Upper lobe of left lung (tissue), 6 donors: Measurements from ENCODE around the gene CLEC18A. TPM values are rescaled to one million over a fixed set of nuclear protein-coding genes. Genes with fewer than 3 reads are reported as not detected.
"Not testable (repeated sequence)": the region's sequence is repeated elsewhere in the genome, so short reads cannot be mapped to it uniquely, and the experiment has no call there.

Experiments
- ATAC-seq, 2 donors: fragments of 200-7000 bp; cut with Tn5 transposase; one replicate each; pipeline ENCODE4 v1.9.1; 2022; ENCODE audit warnings: mild to moderate bottlenecking in 2 of 2, moderate library complexity in 2 of 2; ENCODE audit not compliant: low FRiP score in 2 of 2
- DNase-seq, 2 donors: peaks; one replicate each; pipeline ENCODE4 v3.0.0-alpha.2; 2019 to 2020
- H3K27ac ChIP-seq, 4 donors: fragments of 200-600 bp; sonication (generic); one replicate each; pipeline ENCODE4 v1.5.1; 2016 to 2019
- H3K27me3 ChIP-seq, 4 donors: fragments of 200-600 bp; sonication (generic); one replicate each; pipeline ENCODE4 v1.5.1; 2017 to 2019
- H3K36me3 ChIP-seq, 4 donors: fragments of 200-600 bp; sonication (generic); one replicate each; pipeline ENCODE4 v1.5.1; 2016 to 2019
- H3K4me1 ChIP-seq, 4 donors: fragments of 200-600 bp; sonication (generic); one replicate each; pipeline ENCODE4 v1.5.1; 2018 to 2019
- H3K4me3 ChIP-seq, 4 donors: fragments of 200-600 bp; sonication (generic); one replicate each; pipeline ENCODE4 v1.5.1; 2017 to 2019; ENCODE audit warnings: mild to moderate bottlenecking in 2 of 4, moderate library complexity in 1 of 4
- H3K9me3 ChIP-seq, 4 donors: fragments of 200-600 bp; sonication (generic); one replicate each; pipeline ENCODE4 v1.5.1; 2018 to 2019
- POLR2A ChIP-seq, 4 donors: fragments of 450-650 bp; IDR thresholded peaks; one replicate each; pipeline ENCODE4 v1.5.1; 2016 to 2017; ENCODE audit warnings: antibody characterized with exemption in 4 of 4, mild to moderate bottlenecking in 2 of 4
- WGBS, 2 donors: methylation state at CpG; one replicate each; pipeline ENCODE4 v1.1.5; 2017 to 2018; 5-methylcytosine and 5-hydroxymethylcytosine counted together
- total RNA-seq, 6 donors: library from RNA; depleted of rRNA in 4 of 6; stranded (reverse); fragments of >200 nt in 4 of 6; gene quantifications; one replicate each; pipeline versions ENCODE4 v1.1.0 to v1.2.1, GENCODE V29; 2016 to 2021
- donor health status: DM: no; HTN: no; CAD: no; lungs with moderate emphysema.
- donor health status: DM: no; HTN: yes; CAD: no; lungs with severe emphysema.

CLEC18A gene
- total RNA-seq, 6 donors from 2014 or later: 0.54 to 5.2 (median 2.8) TPM

DNA sequence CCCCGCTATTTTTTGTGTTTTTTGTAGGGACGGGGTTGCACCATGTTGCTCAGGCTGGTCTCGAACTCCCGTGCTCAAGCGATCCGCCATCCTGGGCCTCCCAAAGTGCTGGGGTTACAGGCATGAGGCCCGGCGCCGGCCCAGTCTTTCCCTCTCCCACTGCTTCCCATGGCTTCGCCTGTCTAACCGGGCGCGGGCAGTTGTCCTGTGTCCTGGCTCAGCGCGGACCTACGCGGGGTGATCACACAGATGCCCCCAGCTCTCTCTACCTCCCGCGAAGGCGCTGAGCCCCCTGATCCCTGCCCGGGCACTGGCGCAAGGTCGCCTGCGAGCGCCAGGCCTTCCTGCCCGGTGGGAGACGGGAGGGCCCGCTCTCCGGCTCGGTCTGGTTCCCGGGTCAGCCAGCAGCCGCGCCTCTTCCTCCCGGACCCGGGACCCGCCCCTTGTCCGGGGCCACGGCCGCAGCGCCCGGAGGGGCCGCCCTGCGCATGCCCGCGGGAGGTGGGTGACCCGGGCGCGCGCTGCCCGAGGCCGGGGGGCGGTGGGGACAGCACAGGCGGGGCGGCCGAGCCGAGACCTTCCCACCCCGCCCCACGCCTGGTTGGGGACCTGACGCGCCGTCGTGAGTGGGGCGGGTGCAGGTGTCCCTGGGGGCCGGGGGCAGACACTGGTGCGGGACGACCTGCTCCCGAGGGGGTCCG is 14.0 kb downstream of the CLEC18A start:
- peak; percentile 54 to 93 for DNase-seq
- peak in 1 of 4 donors; percentile 57 for TF ChIP-seq POLR2A (IDR thresholded peaks at IDR 0.05)

DNA sequence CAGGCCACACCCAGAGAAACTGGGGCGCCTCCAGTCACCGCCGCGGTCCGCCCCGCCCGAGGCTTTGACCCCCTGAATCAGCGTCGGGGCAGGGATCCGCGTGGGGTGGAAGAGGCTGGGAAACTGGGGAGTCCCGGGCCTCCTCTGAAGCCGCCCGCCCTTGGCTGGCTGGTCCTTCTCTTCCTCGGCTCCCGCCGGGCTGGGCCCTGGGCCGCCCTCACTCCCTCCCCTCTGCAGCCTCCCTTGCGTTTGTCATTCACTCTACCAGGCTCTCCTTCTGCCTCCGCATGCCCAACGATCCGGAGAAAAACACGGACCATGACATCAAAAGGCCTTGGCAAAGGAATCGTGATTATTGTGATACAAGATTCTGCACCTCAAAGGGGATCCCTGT is 14.5 kb downstream of the CLEC18A start:
- peak in 1 of 2 donors; percentile 23 for DNase-seq
- no CpG with 5 or more reads among the region's 24 CpGs for WGBS, 2 donors
- not testable (repeated sequence) for H3K27me3 ChIP-seq, H3K36me3 ChIP-seq, H3K4me1 ChIP-seq, H3K9me3 ChIP-seq
- ATAC-seq: peak in 1 of 2 donors; percentile 77
- peak overlapping the region in 2 of 4 donors; percentile 68 to 84 for H3K27ac ChIP-seq
- peak overlapping the region in 3 of 4 donors; percentile 51 to 59 (median 51) for H3K4me3 ChIP-seq

More for the DNA sequence above, 14.0 kb downstream of the CLEC18A start:
- not testable (repeated sequence) for H3K27me3 ChIP-seq, H3K9me3 ChIP-seq, H3K4me1 ChIP-seq, H3K36me3 ChIP-seq
- 70 to 75% methylated on average over 6 to 9 of the region's 68 CpGs for WGBS, 2 donors
- Histone ChIP-seq H3K4me3 (peak overlapping the region in 3 of 4 donors; percentile 51 to 59 (median 51)), H3K27ac (peak overlapping the region in 3 of 4 donors; percentile 68 to 84 (median 79))
- peak; percentile 86 to 97 for ATAC-seq

DNA sequence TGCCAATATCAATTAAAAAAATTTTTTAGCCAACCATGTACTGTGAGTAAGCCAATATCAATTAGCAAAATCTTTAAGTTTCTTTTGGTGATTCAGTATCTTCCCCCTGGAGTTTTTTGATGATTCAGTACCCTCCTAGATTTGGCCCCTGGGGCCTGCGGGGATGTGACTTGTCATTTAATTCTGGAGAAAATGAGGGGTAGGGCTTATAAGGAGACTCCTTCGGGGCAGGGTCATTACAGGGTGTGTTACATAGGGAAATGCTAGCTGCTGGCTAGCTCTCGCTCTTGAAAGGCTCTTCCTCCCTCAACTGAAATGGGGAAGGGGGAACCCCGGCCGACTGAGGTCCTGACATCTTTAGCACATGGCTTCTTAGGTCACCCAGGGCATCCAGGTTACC is 16.6 kb downstream of the CLEC18A start:
- not testable (repeated sequence) for H3K27me3 ChIP-seq, H3K4me1 ChIP-seq, ATAC-seq, H3K27ac ChIP-seq, H3K36me3 ChIP-seq, H3K9me3 ChIP-seq, DNase-seq, H3K4me3 ChIP-seq
- no CpG with 5 or more reads among the region's 5 CpGs for WGBS, 2 donors

DNA sequence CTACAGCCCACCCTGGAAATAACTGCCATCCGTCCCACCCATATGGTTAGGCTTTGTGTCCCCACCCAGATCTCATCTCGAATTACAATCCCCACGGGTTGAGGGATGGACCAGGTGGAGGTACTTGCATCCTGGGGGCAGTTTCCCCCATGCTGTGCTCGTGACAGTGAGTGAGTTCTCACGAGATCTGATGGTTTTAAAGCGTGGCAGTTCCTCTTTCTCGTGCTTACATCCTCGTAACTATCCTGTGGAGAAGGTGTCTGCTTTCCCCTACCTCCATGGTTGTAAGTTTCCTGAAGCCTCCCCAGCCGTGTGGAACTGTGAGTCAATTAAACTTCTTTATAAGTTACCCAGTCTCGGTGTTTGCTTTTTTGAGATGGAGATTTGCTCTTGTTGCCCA is 17.0 kb downstream of the CLEC18A start:
- not testable (repeated sequence) for H3K36me3 ChIP-seq, DNase-seq, H3K9me3 ChIP-seq, H3K4me1 ChIP-seq, H3K4me3 ChIP-seq, H3K27ac ChIP-seq, ATAC-seq, H3K27me3 ChIP-seq
- WGBS, 2 donors: no CpG with 5 or more reads among the region's 10 CpGs

DNA sequence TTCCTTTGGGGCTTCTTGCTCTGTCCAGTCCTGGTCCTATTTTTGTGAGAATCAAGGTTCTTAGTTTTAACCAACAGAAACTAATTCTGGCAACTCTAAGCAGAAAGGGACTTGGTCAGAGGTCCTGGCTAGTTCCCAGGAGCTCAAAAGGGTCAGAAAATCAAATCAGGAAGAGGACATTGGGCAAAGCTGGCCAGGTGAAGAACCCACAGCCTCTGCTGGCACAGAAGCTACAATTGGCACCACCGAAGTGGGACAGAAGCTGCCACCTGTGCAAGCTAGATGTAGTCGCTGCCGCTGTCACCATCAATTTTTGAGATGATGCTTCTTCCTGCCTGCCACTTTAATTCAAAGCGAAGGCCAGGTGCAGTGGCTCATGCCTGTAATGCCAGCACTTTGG is 18.5 kb downstream of the CLEC18A start:
- not testable (repeated sequence) for H3K9me3 ChIP-seq, H3K4me1 ChIP-seq, H3K36me3 ChIP-seq, H3K27ac ChIP-seq, H3K27me3 ChIP-seq, ATAC-seq, H3K4me3 ChIP-seq, DNase-seq
- 92 to 93% methylated on average over 3 of the region's 4 CpGs for WGBS, 2 donors

DNA sequence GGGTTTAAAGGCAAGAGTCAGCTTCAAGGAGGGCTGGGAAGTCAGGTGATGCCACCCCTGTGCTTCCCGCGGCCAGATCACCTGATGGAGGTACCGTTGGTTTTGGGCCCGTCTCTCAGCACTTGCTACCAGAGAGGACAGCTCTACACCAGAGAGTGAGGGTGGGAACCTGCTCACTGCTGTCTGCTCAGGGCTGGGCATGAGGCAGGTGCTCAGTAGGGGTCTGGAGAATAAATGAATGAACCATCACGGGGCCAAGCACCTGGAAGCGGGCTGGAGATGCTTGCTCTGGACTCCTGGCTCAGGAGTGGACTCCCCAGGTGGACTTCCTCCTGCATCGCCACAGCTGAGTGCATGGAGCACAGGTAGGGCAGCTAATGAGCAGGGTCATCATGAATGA is 21.0 kb downstream of the CLEC18A start:
- not testable (repeated sequence) for H3K9me3 ChIP-seq, H3K36me3 ChIP-seq, DNase-seq, H3K4me1 ChIP-seq, H3K27ac ChIP-seq, H3K4me3 ChIP-seq, ATAC-seq, H3K27me3 ChIP-seq
- 78% methylated on average over 4 of the region's 7 CpGs; no CpG with 5 or more reads in 1 of the 2 donors for WGBS, 2 donors

DNA sequence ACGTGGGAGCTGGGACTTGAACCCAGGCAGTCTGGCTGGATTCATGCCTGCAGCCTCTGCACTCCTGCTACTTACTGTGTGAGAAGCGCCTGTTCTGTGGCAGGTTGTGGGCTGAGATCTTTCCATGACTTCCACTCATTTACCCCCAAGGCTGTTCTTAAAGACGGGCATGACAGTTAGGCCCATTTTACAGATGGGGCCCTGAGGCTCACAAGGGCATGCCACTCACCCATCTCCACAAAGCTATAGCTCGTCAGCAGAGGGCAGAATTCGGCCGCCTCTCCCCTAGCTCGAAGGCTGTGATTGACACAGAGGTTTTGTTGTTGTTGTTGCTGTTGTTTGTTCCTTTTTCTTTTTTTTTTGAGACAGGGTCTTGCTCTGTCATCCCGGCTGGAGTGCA is 21.8 kb downstream of the CLEC18A start:
- 73 to 86% methylated on average over 2 to 7 of the region's 8 CpGs for WGBS, 2 donors
- not testable (repeated sequence) for H3K27ac ChIP-seq, ATAC-seq, H3K9me3 ChIP-seq, H3K4me3 ChIP-seq, H3K4me1 ChIP-seq, H3K27me3 ChIP-seq, DNase-seq, H3K36me3 ChIP-seq

DNA sequence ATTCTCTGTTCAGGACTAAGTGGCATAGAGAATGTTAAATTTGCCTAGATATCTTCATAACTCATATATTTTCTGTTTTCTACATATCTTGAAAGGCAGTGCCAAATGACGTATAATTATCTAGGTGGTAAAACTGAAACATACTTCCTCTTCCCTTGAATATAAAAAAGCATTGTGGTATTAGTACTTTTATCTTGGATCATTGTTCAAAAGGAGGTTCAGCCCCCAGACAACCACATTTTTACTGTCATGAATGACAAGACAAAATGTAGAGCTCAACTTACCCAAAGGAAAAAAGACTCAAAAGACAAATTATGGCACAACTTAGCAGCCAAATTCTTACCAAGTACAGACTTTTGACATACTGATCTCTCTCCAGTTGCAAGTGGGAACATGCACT is 34.1 kb downstream of the CLEC18A start:
- 79 to 93% methylated on average over 1 of the region's 1 CpG for WGBS, 2 donors
- ATAC-seq, H3K9me3 ChIP-seq, H3K27me3 ChIP-seq, H3K4me3 ChIP-seq, H3K27ac ChIP-seq, DNase-seq, H3K4me1 ChIP-seq: not testable (repeated sequence)
- H3K36me3 ChIP-seq: peaks cover 0 to 12% (median 0%) of the 10 kb centered on the region in 4 donors

DNA sequence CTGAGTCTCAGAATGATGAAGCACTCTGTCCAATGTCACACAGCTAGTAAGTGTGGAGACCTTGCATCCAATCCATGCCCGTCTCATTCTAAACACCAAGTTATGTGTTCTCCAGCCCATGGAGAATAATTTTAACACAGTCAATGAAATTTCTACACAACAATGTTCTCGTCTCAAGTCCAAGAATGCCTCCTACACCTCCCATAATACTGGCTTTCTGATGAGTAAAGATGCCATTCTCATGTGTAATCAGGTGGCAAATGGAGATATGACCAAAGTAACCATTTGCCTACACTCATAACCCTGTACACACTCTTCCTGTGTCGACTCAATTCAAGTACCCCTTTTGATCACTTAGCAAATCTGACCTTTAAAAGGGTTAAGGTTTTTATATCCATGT is 46.8 kb downstream of the CLEC18A start:
- H3K4me1 ChIP-seq, H3K4me3 ChIP-seq, DNase-seq, H3K9me3 ChIP-seq, H3K27ac ChIP-seq, ATAC-seq, H3K27me3 ChIP-seq: not testable (repeated sequence)
- 67 to 91% methylated on average over 3 of the region's 3 CpGs for WGBS, 2 donors
- H3K36me3 ChIP-seq: peaks cover 0 to 24% (median 15%) of the 10 kb centered on the region in 4 donors

DNA sequence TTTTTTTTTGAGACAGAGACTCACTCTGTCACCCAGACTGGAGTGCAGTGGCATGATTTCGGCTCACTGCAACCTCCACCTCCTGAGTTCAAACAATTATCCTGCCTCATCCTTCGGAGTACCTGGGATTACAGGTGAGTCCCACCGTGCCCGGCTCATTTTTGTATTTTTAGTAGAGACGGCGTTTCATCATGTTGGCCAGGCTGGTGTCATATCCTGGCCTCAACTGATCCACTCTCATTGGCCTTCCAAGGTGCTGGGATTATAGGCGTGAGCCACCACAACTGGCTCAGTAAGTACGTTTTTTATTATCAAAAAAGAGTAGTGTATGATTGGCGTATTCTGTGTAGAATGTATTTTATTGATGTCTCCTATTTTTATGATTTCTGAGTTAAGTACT is 48.7 kb downstream of the CLEC18A start:
- 85 to 88% methylated on average over 9 of the region's 9 CpGs for WGBS, 2 donors
- not testable (repeated sequence) for ATAC-seq, H3K27ac ChIP-seq, H3K4me3 ChIP-seq, H3K27me3 ChIP-seq, H3K4me1 ChIP-seq, DNase-seq, H3K9me3 ChIP-seq
- H3K36me3 ChIP-seq: peaks cover 0 to 16% (median 6%) of the 10 kb centered on the region in 4 donors

DNA sequence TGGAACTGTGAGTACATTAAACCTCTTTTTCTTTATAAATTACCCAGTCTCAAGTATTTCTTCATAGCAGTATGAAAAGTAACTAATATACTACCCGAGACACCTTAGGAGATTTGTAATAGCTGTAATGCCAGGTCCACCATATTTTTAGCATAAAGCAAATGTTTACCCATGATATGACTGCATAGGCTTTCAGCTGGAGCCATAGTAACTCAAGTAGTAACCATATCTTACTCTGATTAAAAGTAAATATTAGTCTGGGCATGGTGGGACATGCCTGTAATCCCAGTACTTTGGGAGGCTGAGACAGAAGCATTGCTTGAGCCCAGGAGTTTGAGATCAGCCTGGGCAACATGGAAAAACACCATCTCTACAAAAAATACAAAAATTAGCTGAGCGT is 52.4 kb downstream of the CLEC18A start:
- not testable (repeated sequence) for H3K27ac ChIP-seq, H3K4me1 ChIP-seq, ATAC-seq, H3K9me3 ChIP-seq, DNase-seq, H3K4me3 ChIP-seq, H3K27me3 ChIP-seq
- WGBS, 2 donors: 83 to 88% methylated on average over 2 of the region's 2 CpGs
- H3K36me3 ChIP-seq: peaks cover 0 to 14% (median under 1%) of the 10 kb centered on the region in 4 donors

DNA sequence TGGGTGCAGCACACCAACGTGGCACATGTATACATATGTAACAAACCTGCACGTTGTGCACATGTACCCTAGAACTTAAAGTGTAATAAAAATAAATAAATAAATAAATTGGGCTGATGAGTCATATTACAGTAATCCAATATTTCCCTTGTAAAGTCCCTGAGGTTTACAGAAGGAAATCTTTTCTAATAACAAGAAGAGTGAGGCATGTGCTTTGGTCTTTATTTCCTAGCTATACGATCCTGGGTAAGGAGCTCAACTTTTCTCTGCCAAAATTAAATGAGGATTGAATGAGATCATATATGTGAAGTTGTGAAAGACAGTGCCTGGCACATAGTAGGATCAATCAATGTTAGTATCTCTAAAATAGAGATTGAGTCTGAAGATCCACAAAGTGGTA is 57.5 kb downstream of the CLEC18A start:
- ATAC-seq, H3K4me3 ChIP-seq, H3K9me3 ChIP-seq, H3K4me1 ChIP-seq, H3K27me3 ChIP-seq, H3K27ac ChIP-seq, DNase-seq: not testable (repeated sequence)
- H3K36me3 ChIP-seq: peaks cover 0 to 40% (median 18%) of the 10 kb centered on the region in 4 donors
- 93% methylated on average over 3 of the region's 3 CpGs for WGBS, 2 donors

DNA sequence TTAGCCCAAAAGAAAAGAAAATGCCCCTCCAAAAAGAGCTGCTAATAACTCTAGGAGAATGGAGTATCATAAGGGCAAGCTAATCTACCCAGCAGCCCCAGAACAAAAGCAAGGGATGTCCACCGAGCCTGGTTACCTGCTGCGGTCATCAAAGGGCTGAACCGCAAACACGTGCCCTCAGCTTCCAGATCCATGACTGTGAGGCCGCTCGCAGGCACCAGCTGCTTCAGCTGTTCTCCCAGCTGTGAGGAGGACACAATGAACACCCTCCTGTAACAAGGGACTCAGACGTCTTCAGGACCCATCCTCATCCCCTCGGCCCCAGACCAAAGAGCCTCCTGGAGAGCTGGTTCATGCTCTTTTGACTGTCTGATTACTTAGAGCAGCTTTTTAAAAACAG is 59.5 kb downstream of the CLEC18A start:
- peaks cover 0 to 54% (median 24%) of the 10 kb centered on the region in 4 donors for H3K36me3 ChIP-seq
- not testable (repeated sequence) for H3K27me3 ChIP-seq, H3K4me3 ChIP-seq, ATAC-seq, DNase-seq, H3K27ac ChIP-seq, H3K4me1 ChIP-seq, H3K9me3 ChIP-seq
- 94 to 95% methylated on average over 8 of the region's 8 CpGs for WGBS, 2 donors
